IMR-90 (cell line): ENCODE data around the gene MAP2K2. TPM values are rescaled to one million over a fixed set of nuclear protein-coding genes. Genes with fewer than 3 reads are reported as not detected.

ENCODE experiments used
- ATAC-seq: fragments of 200-7000 bp; cut with Tn5 transposase; 2 replicates; pipeline ENCODE4 v1.9.1; 2020; ENCODE audit warnings: low read depth, mild to moderate bottlenecking, moderate library complexity
- BruUV-seq: library from RNA; stranded (reverse); fragments of 400-500 nt; replicated peaks from 2 replicates; lab custom pipeline; 2021; lab: Mats Ljungman, UMichigan
- CTCF ChIA-PET: fragments of 300-600 bp; formaldehyde crosslinking; extraction: SDS; loops from one replicate; lab custom pipeline; 2021; ENCODE audit warnings: antibody characterized with exemption; lab: Yijun Ruan, JAX
- POLR2A ChIA-PET: fragments of 300-600 bp; sonication (Branson Sonifier 250); formaldehyde crosslinking; loops from one replicate; lab custom pipeline; 2022; ENCODE audit warnings: antibody characterized with exemption; ENCODE audit not compliant: unreplicated experiment; lab: Charles Lee
- DNase-seq: peaks from one replicate; pipeline ENCODE4 v3.0.0; 2013
- H2AFZ ChIP-seq: replicated peaks from 2 replicates; pipeline ENCODE3; 2013; ENCODE audit warnings: low read length, mild to moderate bottlenecking; ENCODE audit not compliant: poor library complexity
- H2AK5ac ChIP-seq: 2 replicates; pipeline ENCODE4 v1.6.1; 2013; ENCODE audit warnings: low read depth, low read length, inconsistent platforms
- H2AK9ac ChIP-seq: replicated peaks from 2 replicates; pipeline ENCODE3; 2013; ENCODE audit warnings: mild to moderate bottlenecking, low read depth, low read length, moderate library complexity; ENCODE audit not compliant: poor library complexity
- H2BK120ac ChIP-seq: 2 replicates; pipeline ENCODE4 v1.6.1; 2013; ENCODE audit warnings: low read depth, low read length, inconsistent platforms
- H2BK15ac ChIP-seq: 3 replicates; pipeline ENCODE4 v1.6.1; 2013; ENCODE audit warnings: low read depth, low read length, inconsistent platforms
- H2BK20ac ChIP-seq: 2 replicates; pipeline ENCODE4 v1.6.1; 2013; ENCODE audit warnings: low read depth, mild to moderate bottlenecking, inconsistent platforms, low read length, moderate library complexity
- H2BK5ac ChIP-seq: 2 replicates; pipeline ENCODE4 v1.6.1; 2013; ENCODE audit warnings: mild to moderate bottlenecking, low read depth, low read length, inconsistent platforms; ENCODE audit not compliant: poor library complexity, severe bottlenecking
- H3K14ac ChIP-seq: replicated peaks from 2 replicates; pipeline ENCODE4 v1.6.1; 2013; ENCODE audit warnings: low read depth, low read length, inconsistent platforms
- H3K18ac ChIP-seq: 2 replicates; pipeline ENCODE4 v1.6.1; 2013; ENCODE audit warnings: low read depth, low read length, control low read depth
- H3K23ac ChIP-seq: 2 replicates; pipeline ENCODE4 v1.6.1; 2013; ENCODE audit warnings: low read depth, low read length, inconsistent platforms
- H3K27ac ChIP-seq: 2 replicates; pipeline ENCODE4 v1.5.1; 2013; ENCODE audit warnings: mild to moderate bottlenecking, control low read depth, low read length; ENCODE audit not compliant: insufficient read depth
- H3K27me3 ChIP-seq: 2 replicates; pipeline ENCODE4 v1.6.1; 2013; ENCODE audit warnings: low read length; ENCODE audit not compliant: control insufficient read depth, insufficient read depth
- H3K36me3 ChIP-seq: 2 replicates; pipeline ENCODE4 v1.6.1; 2013; ENCODE audit warnings: low read length, mixed read lengths; ENCODE audit not compliant: control insufficient read depth, insufficient read depth
- H3K4ac ChIP-seq: 2 replicates; pipeline ENCODE4 v1.6.1; 2013; ENCODE audit warnings: low read depth, low read length, inconsistent platforms
- H3K4me1 ChIP-seq: 2 replicates; pipeline ENCODE4 v1.6.1; 2013; ENCODE audit warnings: low read length, mixed read lengths; ENCODE audit not compliant: control insufficient read depth, insufficient read depth
- H3K4me2 ChIP-seq: 2 replicates; pipeline ENCODE4 v1.6.1; 2013; ENCODE audit warnings: low read depth, mild to moderate bottlenecking, control low read depth, low read length, moderate library complexity
- H3K4me3 ChIP-seq: 2 replicates; pipeline ENCODE4 v1.5.1; 2013; ENCODE audit warnings: low read depth, mild to moderate bottlenecking, control low read depth, low read length, moderate library complexity; ENCODE audit not compliant: insufficient read depth
- H3K56ac ChIP-seq: 2 replicates; pipeline ENCODE4 v1.6.1; 2013; ENCODE audit warnings: low read length, inconsistent platforms; ENCODE audit not compliant: insufficient read depth; ENCODE audit errors: extremely low read depth
- H3K79me1 ChIP-seq, 2 experiments: 2 replicates each; pipeline ENCODE4 v1.6.1; 2013; ENCODE audit warnings: low read length in 2 of 2, inconsistent platforms in 1 of 2, low read depth in 1 of 2
- H3K9ac ChIP-seq: 2 replicates; pipeline ENCODE4 v1.6.1; 2013; ENCODE audit warnings: low read depth, low read length, control low read depth
- H3K9me1 ChIP-seq: 2 replicates; pipeline ENCODE4 v1.6.1; 2013; ENCODE audit warnings: low read length, inconsistent platforms; ENCODE audit not compliant: insufficient read depth
- H3K9me3 ChIP-seq: 2 replicates; pipeline ENCODE4 v1.6.1; 2013; ENCODE audit warnings: low read length; ENCODE audit not compliant: control insufficient read depth, insufficient read depth
- H4K20me1 ChIP-seq: 2 replicates; pipeline ENCODE4 v1.6.1; 2013; ENCODE audit warnings: low read length, inconsistent platforms; ENCODE audit not compliant: insufficient read depth
- H4K5ac ChIP-seq: 2 replicates; pipeline ENCODE4 v1.6.1; 2013; ENCODE audit warnings: mild to moderate bottlenecking, low read depth, low read length, control low read depth
- H4K8ac ChIP-seq, 2 experiments: 2 replicates each; pipeline ENCODE4 v1.6.1; 2013; ENCODE audit warnings: low read depth in 2 of 2, low read length in 2 of 2, control low read depth in 1 of 2, inconsistent platforms in 1 of 2
- H4K91ac ChIP-seq: 2 replicates; pipeline ENCODE4 v1.6.1; 2013; ENCODE audit warnings: low read depth, low read length, inconsistent platforms; ENCODE audit not compliant: insufficient read depth
- ELK1 ChIP-seq: fragments of 150-350 bp; IDR thresholded peaks from 2 replicates; pipeline ENCODE4 v1.6.1; 2016; ENCODE audit warnings: low read depth, mild to moderate bottlenecking, low read length, moderate library complexity, borderline replicate concordance
- USF2 ChIP-seq: fragments of 150-350 bp; IDR thresholded peaks from 2 replicates; pipeline ENCODE4 v1.6.1; 2017; ENCODE audit warnings: mild to moderate bottlenecking, antibody characterized with exemption, low read length, low read depth
- WGBS, 2 experiments: methylation state at CpG; one replicate each; pipeline versions ENCODE4 v1.1.5 to v1.1.7; 2013; ENCODE audit warnings: missing lambda C conversion rate in 2 of 2; ENCODE audit not compliant: insufficient read length in 1 of 2; ENCODE audit errors: extremely low coverage in 2 of 2; 5-methylcytosine and 5-hydroxymethylcytosine counted together
- dilution Hi-C: fragments of 300-500 bp; cut with HindIII; formaldehyde crosslinking; loops from one replicate; pipeline ENCODE4 v1.14.3; 2018; ENCODE audit warnings: low sequenced_read_pairs; ENCODE audit not compliant: unreplicated experiment
- in situ Hi-C: fragments of 300-500 bp; cut with MboI; formaldehyde crosslinking; loops from 3 replicates; pipeline ENCODE4 v1.14.3; 2019; ENCODE audit warnings: low sequenced_read_pairs, inconsistent platforms, mixed read lengths
- intact Hi-C: fragments of 100-400 bp; cut with micrococcal nuclease; formaldehyde crosslinking; loops from 2 replicates; pipeline ENCODE4 v1.10.0; 2022
- polyA plus RNA-seq, 3 experiments: library from polyadenylated mRNA; depleted of rRNA; stranded (reverse); fragments of >200 nt; gene quantifications; 2 replicates each; pipeline ENCODE4 v1.2.3, GENCODE V29; 2012; ENCODE audit warnings: low replicate concordance in 1 of 3
- total RNA-seq: library from RNA; depleted of rRNA; stranded (reverse); fragments of >200 nt; gene quantifications from 2 replicates; pipeline ENCODE4 v1.2.3, GENCODE V29; 2012

MAP2K2 gene
- total and polyA plus RNA-seq, 2 of the 4 experiments (the other 2 are of a cell fraction): 115 to 151 TPM

GRCh38 chr19:4120559-4121272 lies 3.2 kb downstream of the MAP2K2 start:
- H3K9me3 ChIP-seq: no peaks in the 10 kb centered on the region
- no peak overlapping the region; the same call in 1 of the 2 replicates for H3K4me2 ChIP-seq
- peak; percentile 50; the same call in 1 of the 2 replicates for TF ChIP-seq USF2
- TF ChIP-seq ELK1: no peak
- no peak overlapping the region for H3K27ac ChIP-seq
- no peak overlapping the region for H4K91ac ChIP-seq
- H2AK9ac ChIP-seq: peak overlapping the region; percentile 81
- 88% methylated on average over 10 of the region's 21 CpGs; no CpG with 5 or more reads in 1 of the 2 experiments for WGBS, 2 experiments
- H4K5ac ChIP-seq: no peak overlapping the region
- no peak overlapping the region for H3K4me3 ChIP-seq
- H2AK5ac ChIP-seq: no peak overlapping the region
- peaks cover 29% of the 10 kb centered on the region for H3K36me3 ChIP-seq
- no peak overlapping the region for H3K4ac ChIP-seq
- no peak overlapping the region for H4K8ac ChIP-seq
- in situ Hi-C loops (no loop called here), dilution Hi-C loops (no loop called here), intact Hi-C loops (loop anchor here (1.0 kb wide), 1 partner anchor 48 kb away; no protein-coding TSS in a partner anchor)
- H3K23ac ChIP-seq: no peak overlapping the region
- no TSS peak for BruUV-seq
- H3K9me1 ChIP-seq: peaks cover 19% of the 10 kb centered on the region
- H3K27me3 ChIP-seq: no peaks in the 10 kb centered on the region
- no peak overlapping the region for H3K18ac ChIP-seq
- peaks cover 19 to 68% of the 10 kb centered on the region in 2 experiments for H3K79me1 ChIP-seq
- no peak overlapping the region for H3K9ac ChIP-seq
- H3K14ac ChIP-seq: no peak overlapping the region
- no peak overlapping the region for H2BK15ac ChIP-seq
- POLR2A ChIA-PET: interaction anchor here (0.7 kb wide), 1 partner anchor 9 kb away, joined by 3 read pairs; no protein-coding TSS in a partner anchor
- DNase-seq (peak; percentile 63), ATAC-seq (peak; percentile 3; the same call in 1 of the 2 replicates)
- no peak overlapping the region for H2AFZ ChIP-seq
- no peak overlapping the region for H2BK120ac ChIP-seq
- no peak overlapping the region for H3K56ac ChIP-seq
- CTCF ChIA-PET: no interaction called here
- no peak overlapping the region for H2BK20ac ChIP-seq
- peaks cover 59% of the 10 kb centered on the region for H4K20me1 ChIP-seq
- no peak overlapping the region for H2BK5ac ChIP-seq
- H3K4me1 ChIP-seq: peaks cover 12% of the 10 kb centered on the region
